GM10248 (cell line): Measurements from ENCODE around the gene CCDC102A.

ENCODE experiments used
- CTCF ChIA-PET: fragments of 300-600 bp; sonication (Branson Sonifier 250); formaldehyde crosslinking; extraction: SDS; loops from one replicate; lab custom pipeline; 2021; ENCODE audit warnings: antibody characterized with exemption; lab: Yijun Ruan, JAX
- POLR2A ChIA-PET: fragments of 350-650 bp; sonication (Branson Sonifier 250); formaldehyde crosslinking; extraction: SDS; loops from one replicate; lab custom pipeline; 2020; ENCODE audit warnings: antibody characterized with exemption; lab: Yijun Ruan, JAX
- DNase-seq: peaks from one replicate; pipeline ENCODE4 v3.0.0; 2012; ENCODE audit errors: extremely low spot score
- TF ChIP-seq, protein P1 (sequence below): IDR thresholded peaks from 2 replicates; pipeline ENCODE4 v1.5.1; 2012; ENCODE audit warnings: mild to moderate bottlenecking, low read depth; ENCODE audit errors: extremely low read depth, missing control alignments, control extremely low read depth

The CCDC102A gene

DNA sequence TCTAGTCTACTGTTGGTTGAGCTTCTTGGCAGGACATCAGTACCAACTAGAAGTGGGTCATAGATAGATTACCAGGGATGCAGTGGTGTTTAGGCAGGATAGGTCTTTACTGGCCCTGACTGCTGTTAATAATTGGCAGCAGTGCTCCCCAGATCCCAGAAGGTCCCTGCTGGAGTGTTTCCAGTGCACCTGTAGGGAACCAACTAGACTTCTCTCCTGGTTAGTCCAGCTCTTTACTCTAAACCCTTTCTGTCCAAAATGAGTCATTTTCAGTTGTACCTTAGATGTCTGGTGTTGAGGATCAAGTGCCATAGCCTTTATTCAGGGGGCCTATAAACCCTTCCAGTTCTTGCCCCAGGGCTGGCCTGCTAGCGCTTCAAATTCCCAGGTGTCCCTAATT lies 65.2 kb downstream of the CCDC102A start:
- TF ChIP-seq, protein P1, sequence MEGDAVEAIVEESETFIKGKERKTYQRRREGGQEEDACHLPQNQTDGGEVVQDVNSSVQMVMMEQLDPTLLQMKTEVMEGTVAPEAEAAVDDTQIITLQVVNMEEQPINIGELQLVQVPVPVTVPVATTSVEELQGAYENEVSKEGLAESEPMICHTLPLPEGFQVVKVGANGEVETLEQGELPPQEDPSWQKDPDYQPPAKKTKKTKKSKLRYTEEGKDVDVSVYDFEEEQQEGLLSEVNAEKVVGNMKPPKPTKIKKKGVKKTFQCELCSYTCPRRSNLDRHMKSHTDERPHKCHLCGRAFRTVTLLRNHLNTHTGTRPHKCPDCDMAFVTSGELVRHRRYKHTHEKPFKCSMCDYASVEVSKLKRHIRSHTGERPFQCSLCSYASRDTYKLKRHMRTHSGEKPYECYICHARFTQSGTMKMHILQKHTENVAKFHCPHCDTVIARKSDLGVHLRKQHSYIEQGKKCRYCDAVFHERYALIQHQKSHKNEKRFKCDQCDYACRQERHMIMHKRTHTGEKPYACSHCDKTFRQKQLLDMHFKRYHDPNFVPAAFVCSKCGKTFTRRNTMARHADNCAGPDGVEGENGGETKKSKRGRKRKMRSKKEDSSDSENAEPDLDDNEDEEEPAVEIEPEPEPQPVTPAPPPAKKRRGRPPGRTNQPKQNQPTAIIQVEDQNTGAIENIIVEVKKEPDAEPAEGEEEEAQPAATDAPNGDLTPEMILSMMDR = no peak
- DNase-seq = no peak
- POLR2A ChIA-PET = no interaction called here
- CTCF ChIA-PET = interaction anchor here (0.8 to 7.9 kb wide), 7 partner anchors 9 to 54 kb away, joined by 3 to 55 read pairs (median 3); partner anchors contain the start of genes CIAPIN1, COQ9 and POLR2C

DNA sequence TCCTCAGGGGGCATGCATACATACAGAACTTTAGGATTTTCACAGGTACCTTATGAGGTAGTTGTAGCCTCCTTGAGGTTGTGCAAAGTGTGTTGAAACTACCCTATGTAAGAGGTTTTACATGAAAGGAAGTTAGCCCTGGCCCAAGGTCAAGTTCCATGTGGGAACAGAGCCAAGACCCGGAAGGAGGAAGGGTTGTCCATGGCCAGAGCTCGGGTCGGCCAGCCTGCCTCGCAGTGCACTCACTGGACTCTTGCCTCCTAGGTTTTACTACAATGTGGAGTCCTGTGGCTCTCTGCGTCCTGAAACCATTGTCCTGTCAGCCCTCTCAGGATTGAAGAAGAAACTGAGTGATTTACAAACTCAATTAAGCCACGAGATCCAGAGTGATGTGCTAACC lies 65.7 kb downstream of the CCDC102A start:
- ChIA-PET POLR2A (no interaction called here), CTCF (interaction anchor here (1.2 to 7.9 kb wide), 5 partner anchors 9 to 49 kb away, joined by 3 to 55 read pairs (median 5); partner anchors contain the start of genes CIAPIN1, COQ9 and POLR2C)
- TF ChIP-seq, protein P1 = no peak
- no peak for DNase-seq

DNA sequence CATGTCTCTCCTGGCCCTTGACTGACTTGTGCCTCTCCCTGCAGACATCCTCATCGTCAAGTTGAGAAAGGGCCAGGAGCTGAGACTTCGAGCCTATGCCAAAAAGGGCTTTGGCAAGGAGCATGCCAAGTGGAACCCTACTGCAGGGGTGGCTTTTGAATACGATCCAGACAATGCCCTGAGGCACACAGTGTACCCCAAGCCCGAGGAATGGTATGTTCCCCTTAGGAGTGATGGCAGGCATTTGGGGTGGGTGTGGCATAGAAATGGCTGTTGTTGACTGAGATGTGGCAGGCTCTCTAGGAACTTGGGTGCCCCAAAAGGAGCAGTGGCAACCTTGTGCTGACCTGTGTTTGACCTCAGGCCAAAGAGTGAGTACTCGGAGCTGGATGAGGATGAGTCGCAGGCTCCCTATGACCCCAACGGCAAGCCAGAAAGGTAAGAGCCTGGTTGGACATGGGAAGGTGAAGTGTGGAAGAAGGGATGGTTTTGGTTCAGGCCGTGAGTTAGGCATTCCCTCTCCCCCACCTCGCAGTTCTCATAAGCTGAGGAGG lies 66.4 kb downstream of the CCDC102A start:
- no peak for DNase-seq
- TF ChIP-seq, protein P1 = no peak
- POLR2A ChIA-PET = no interaction called here
- CTCF ChIA-PET = interaction anchor here (1.3 to 7.9 kb wide), 3 partner anchors 8 to 50 kb away, joined by 3 to 55 read pairs (median 5); partner anchors contain the start of gene POLR2C

DNA sequence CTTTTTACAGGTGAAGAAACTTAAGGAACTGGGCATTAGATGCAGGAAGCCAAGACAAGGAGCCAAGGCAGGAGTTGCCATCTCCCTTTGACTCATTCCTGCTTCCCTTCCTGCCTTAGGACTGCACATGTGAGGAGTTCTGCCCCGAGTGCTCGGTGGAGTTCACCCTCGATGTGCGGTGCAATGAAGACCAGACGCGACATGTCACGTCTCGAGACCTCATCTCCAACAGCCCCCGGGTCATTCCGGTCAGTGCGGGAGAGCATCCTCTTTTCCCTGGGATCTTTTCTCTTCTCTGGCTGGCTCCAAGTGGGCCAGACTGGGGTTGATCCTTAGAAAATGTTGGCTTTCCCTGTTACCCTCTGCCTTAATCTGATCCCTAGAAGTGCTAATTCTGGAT lies 67.3 kb downstream of the CCDC102A start:
- TF ChIP-seq, protein P1 = no peak
- ChIA-PET CTCF (interaction anchor here (1.6 kb wide), 1 partner anchor 10 kb away, joined by 4 read pairs; no protein-coding TSS in a partner anchor), POLR2A (no interaction called here)

DNA sequence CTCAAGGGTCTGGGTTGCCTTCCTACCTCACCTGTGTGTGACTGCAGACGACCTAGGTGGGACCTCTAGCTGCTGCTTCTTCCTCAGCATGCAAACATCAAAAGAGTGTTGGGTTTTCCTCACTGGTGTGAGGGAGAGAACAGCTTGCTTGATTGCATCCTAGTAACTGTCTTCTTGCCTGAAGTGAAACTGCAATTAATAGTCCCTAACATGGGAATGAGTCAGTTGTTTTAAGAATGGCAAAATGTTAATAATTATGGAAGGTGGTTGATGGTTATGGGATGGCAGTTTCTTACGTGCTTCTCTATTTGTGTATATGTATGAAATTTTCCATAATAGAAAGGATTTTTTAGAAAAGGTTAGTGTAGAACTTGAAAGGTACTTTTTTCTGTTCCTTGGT lies 68.0 kb downstream of the CCDC102A start:
- TF ChIP-seq, protein P1 = no peak
- POLR2A ChIA-PET = no interaction called here
- no peak for DNase-seq
- CTCF ChIA-PET = interaction anchor here (1.6 kb wide), 1 partner anchor 9 kb away, joined by 4 read pairs; no protein-coding TSS in a partner anchor

More for the DNA sequence above, 67.3 kb downstream of the CCDC102A start:
- DNase-seq = no peak

DNA sequence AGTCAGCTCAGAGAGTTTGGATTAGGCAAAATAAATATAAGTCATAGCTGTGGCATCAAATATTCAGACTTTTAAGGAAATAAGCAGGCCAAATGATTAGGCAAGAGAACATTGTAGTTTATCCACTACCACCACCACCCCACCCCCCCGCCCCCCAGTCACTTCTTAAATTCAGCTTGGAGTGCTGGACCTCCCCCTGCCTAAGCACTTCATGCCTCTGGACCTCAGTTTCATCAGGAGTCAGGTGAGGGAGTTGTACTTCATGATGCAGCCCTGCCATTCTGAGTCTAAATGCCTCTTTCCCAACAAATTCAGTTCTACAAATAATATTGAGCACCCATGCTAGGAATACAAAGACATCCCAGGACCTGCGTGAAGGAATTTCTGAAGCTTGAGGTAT lies 71.8 kb downstream of the CCDC102A start:
- ChIA-PET POLR2A (interaction anchor here (1.6 kb wide), 1 partner anchor 17 kb away, joined by 6 read pairs; the partner anchor contains the start of genes CIAPIN1 and COQ9), CTCF (interaction anchor here (0.7 to 1.5 kb wide), 5 partner anchors 10 to 53 kb away, joined by 3 to 4 read pairs (median 3); partner anchors contain the start of genes CIAPIN1 and COQ9)
- TF ChIP-seq, protein P1 = no peak
- no peak for DNase-seq
